Erythroblast (primary cell): ENCODE measurements around the gene TWNK.

Experiments used
- GATA1 ChIP-seq: IDR thresholded peaks from 2 replicates; pipeline ENCODE4 v1.6.1; 2011; ENCODE audit warnings: low read depth, mild to moderate bottlenecking, control low read depth, low read length, moderate library complexity
- POLR2A ChIP-seq: IDR thresholded peaks from 2 replicates; pipeline ENCODE4 v1.6.1; 2011; ENCODE audit warnings: mild to moderate bottlenecking, low read length

DNA sequence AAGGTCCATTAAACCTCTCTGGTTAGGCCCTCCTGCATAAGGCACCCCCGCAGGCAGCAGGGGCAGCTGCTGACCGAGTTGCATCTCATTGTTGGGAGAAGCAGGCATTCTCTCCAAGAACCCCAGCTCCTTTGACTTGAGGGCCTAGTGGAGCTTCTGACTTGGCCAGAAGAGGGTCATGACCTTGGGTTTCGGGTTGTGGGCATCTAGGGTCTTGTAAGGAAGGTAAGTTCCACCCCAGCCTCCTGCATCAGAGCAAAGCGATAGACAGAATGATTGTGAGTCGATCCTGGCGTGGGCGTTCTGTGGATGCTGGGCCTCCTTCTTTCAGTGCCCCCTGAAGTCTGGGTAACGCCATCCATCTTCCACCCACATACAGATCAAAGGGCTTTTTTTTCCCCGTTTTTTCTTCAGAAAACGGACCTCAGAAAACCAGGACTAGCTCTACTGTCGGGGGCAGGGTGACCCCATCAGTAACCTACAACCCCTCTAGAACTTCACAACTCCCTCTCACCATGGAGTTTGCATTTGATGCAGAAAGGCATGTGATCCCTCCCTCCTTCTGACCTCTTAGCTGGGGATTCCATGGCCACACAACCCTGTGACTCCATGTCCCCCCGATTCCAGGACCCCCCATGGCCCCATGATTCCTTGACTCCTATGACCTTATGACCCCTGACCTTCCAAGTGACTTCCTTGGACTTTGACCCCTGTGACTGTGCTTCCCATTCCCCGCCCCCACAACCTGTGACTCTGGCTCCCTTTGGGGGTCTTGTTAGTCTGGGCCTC, 15.0 kb upstream of the TWNK start:
- no peak for TF ChIP-seq POLR2A
- TF ChIP-seq GATA1 = no peak
